A172 (cell line): ENCODE results near the gene ZNF143. TPM values are rescaled to one million over a fixed set of nuclear protein-coding genes. Genes with fewer than 3 reads are reported as not detected.
A peak's percentile ranks its signal among the peaks of the same experiment; 100 is the strongest.

ENCODE experiments used
- DNase-seq: peaks from one replicate; pipeline ENCODE4 v3.0.0-alpha.2; 2015; ENCODE audit warnings: low spot score
- total RNA-seq: library from RNA; depleted of rRNA; stranded (reverse); fragments of >200 nt; shearing (Covaris generic); gene quantifications from 2 replicates; pipeline ENCODE4 v1.2.3, GENCODE V29; 2014; rRNA removed

Gene ZNF143
- total RNA-seq, 1 experiment from 2014 or later = 28.8 TPM

DNA sequence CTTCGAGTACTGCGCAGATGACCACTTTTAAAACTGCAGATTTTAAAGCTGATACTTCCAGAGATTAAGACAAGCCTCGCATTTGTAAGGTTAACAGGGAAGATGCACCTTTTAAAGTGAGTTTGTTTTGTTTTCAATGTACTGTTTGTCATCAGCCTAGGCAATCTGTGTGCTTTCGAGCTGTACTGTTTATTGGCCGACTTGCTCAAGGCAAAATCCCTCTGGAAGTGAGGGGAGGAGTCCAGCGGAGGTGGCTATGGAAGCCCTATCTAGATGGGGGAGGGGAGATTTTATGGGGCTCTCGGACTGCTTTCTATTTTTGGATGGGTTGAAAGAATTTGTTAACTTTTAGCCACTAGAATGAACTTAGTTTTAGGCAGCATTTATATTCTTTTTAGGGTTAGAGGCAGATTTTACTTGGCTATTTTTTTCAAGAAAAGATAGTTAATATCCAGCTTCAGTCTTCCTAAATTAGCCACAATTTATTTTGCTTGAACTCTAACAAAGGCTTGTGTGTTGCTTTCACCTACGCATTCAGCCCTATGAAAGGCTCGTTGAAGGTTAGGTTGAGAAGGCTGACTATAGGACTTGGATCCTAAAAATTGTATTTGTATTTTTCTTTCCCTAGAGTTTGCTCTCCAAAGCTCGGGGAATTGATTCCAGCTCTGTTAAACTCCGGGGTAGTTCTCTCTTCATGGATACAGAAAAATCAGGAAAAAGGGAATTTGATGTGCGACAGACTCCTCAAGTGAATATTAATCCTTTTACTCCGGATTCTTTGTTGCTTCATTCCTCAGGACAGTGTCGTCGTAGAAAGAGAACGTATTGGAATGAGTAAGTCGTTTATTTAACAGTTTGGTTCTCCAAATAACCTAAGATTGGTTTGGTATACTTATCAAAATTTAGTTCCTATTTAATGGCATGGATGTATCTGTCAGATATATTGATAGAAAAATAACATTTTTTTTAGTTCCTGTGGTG lies 114.7 kb downstream of the ZNF143 start:
- DNase-seq = peak; percentile 90

DNA sequence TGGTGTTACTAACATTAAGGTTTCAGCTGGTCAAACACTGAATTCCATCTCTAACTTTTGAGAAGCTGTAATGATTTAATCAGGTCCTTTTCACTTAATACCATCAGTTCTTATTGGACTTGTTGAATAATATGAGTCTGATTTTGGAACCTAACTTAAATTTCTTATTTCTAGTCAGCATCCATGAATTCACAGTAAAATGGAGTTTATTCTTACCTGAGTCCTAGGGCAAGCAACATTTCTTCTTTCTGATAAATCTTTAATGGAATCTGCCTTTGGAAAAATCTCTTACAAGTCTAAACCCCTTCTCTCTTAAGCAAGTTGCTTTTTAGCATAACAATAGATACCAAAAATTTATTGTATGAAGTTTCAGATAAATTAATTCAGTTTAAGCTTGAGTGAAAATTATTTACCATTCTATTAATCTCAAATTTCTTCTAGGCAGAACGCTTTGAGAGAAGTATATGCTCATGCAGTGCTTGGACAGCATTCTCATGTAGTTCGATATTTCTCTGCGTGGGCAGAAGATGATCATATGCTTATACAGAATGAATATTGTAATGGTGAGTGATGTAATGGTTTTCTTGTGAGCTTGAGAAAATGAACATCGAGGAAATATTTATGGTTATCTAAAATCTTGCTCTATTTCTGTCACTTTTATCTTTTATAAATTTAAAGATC lies 116.0 kb downstream of the ZNF143 start:
- no peak for DNase-seq

DNA sequence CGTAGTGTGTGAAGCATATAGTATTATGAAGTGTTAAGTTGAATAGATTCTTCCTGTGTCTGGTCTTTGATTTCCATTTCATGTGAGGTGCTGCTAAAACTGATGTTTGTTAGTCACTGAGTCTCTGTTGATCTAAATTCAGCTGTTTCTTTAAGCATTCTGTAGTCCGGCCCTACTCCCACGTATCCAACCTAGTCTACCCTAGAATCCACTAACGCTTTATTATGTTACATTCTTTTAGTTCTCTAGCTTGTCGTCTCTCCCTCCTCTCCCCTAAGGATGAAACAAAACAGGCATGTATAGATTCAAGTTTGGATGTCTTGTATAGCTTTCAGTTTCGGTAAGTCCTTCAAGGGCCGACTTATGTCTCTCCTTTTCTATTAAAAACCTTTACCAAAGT lies 116.7 kb downstream of the ZNF143 start:
- peak; percentile 46 for DNase-seq

Other genes starting within 250 kb of the ZNF143 start
- 78.1 and 79.4 TPM in 2 replicates for gene DENND5A, start 195.7 kb upstream of the ZNF143 start, total RNA-seq
- 44.9 and 69.4 TPM in 2 replicates for gene TMEM41B, start 146.4 kb upstream of the ZNF143 start, total RNA-seq
- gene IPO7, start 76.4 kb upstream of the ZNF143 start, total RNA-seq = 95.3 and 115 TPM in 2 replicates
- gene WEE1, start 112.7 kb downstream of the ZNF143 start, total RNA-seq = 77.8 and 85.7 TPM in 2 replicates
- 43.2 and 54.7 TPM in 2 replicates for gene SWAP70, start 203.1 kb downstream of the ZNF143 start, total RNA-seq